GM12874 (cell line): ENCODE measurements around the gene MYO5A.

ENCODE experiments used
- TF ChIP-seq, protein P1 (sequence below): IDR thresholded peaks from 2 replicates; pipeline ENCODE4 v1.5.1; 2011; ENCODE audit warnings: low read depth, mild to moderate bottlenecking, control low read depth, low read length, moderate library complexity; ENCODE audit not compliant: insufficient read depth

Gene MYO5A

DNA sequence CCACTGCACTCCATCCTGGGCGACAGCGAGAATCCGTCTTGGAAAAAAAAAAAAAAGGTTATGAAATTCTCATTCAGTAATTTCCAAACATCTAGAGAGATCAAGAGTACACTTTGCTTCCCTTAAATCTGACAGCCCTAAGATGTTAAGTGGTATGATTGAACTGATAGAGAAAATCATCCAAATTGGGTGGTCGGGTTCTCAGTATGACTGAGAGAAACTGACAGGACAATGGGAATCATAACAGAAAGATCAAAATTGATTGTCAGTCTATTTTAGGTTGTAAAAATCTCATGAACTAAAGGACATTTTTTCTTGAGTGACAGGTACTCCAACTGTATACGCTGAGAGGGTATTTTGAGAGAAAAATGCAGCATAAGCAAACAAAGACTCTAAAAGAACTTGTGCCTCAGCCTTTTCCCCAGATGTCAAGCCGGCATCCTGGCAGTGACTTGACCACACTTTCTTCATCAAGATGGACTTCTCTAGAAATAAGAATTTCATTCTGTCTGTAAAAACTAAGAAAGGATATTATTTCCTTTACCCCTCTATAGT, 65.8 kb downstream of the MYO5A start:
- TF ChIP-seq, protein P1, sequence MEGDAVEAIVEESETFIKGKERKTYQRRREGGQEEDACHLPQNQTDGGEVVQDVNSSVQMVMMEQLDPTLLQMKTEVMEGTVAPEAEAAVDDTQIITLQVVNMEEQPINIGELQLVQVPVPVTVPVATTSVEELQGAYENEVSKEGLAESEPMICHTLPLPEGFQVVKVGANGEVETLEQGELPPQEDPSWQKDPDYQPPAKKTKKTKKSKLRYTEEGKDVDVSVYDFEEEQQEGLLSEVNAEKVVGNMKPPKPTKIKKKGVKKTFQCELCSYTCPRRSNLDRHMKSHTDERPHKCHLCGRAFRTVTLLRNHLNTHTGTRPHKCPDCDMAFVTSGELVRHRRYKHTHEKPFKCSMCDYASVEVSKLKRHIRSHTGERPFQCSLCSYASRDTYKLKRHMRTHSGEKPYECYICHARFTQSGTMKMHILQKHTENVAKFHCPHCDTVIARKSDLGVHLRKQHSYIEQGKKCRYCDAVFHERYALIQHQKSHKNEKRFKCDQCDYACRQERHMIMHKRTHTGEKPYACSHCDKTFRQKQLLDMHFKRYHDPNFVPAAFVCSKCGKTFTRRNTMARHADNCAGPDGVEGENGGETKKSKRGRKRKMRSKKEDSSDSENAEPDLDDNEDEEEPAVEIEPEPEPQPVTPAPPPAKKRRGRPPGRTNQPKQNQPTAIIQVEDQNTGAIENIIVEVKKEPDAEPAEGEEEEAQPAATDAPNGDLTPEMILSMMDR: no peak

DNA sequence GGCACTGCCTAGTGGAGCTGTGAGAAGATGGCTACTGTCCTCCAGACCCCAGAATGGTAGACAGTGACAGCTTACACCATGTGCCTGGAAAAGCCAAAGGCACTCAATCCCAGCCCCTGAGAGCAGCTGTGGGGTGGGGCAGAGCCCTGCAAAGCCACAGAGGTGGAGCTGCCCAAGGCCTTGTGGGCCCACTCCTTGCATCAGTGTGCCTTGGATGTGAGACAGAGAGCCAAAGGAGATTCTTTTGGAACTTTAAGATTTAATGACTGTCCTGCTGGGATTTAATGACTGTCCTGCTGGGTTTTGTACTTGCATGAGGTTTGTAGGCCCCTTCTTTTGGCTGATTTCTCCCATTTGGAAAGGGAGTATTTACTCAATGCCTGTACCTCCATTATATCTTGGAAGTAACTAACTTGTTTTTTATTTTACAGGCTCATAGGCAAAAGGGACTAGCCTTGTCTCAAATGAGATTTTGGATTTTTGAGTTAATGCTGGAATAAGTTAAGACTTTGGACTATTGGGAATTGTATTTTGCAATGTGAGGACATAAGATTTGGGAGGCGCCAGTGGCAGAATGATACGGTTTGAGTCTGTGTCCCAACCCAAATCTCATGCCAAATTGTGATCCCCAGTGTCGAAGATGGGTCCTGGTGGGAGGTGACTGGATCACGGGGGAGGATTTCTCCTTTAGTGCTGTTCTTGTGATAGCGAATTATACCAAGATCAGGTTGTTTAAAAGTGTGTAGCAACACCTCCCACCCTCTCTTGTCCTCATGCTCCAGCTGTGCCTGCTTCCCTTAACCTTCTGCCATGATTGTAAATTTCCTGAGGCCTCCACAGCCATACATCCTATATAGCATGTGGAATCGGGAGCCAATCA, 80.4 kb downstream of the MYO5A start:
- TF ChIP-seq, protein P1: no peak

DNA sequence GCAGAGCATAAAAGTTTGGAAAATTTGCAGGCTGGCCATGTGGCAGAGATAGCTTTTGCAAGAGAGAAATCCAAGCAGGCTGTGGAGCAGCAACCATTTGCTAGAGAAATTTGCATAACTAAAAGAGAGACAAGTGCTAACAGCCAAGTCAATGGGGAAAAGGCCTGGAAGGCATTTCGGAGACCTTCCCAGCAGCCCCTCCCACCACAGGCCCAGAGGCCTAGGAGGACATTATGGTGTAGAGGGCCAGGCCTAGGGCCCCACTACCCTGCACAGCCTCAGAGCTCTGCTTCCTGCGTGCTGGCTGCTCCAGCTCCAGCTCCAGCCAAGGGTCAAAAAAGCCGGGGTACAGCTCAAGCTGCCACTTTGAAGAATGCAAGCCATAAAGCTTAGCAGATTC, 82.7 kb downstream of the MYO5A start:
- TF ChIP-seq, protein P1: no peak

DNA sequence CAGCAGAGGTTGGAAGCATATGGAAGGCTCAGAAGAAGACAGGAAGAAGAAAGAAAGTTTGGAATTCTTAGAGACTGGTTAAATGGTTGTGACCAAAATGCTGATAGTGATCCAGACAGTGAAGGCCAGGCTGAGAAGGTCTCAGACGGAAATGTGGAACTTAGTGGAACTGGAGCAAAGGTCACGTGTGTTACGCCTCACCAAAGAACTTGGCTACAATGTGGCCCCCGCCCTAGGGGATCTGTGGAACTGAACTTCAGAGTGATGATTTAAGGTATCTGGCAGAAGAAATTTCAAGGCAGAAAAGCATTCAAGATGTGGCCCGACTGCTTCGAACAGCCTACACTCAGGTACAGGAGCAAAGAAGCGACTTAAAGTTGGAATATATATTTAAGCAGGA, 83.1 kb downstream of the MYO5A start:
- TF ChIP-seq, protein P1: no peak

DNA sequence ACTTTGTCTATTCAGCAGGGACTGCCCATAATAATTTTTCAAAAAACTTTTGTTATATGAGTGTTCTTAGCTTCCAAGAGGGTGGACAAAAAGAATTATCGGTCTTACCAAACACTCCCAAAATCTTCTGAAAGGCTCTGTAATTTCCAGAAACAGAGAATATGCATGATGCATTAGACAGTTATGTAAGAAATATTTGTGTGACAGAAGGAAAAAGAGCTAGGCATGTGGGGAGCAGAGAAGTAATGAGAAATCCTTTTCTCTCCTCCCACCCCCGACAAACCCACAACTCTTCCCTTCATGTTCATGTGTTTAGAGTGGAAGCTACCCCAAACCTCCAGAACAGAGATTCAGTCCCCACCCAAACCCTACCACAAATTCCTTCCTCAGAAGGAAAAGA, 86.8 kb downstream of the MYO5A start:
- TF ChIP-seq, protein P1: no peak

DNA sequence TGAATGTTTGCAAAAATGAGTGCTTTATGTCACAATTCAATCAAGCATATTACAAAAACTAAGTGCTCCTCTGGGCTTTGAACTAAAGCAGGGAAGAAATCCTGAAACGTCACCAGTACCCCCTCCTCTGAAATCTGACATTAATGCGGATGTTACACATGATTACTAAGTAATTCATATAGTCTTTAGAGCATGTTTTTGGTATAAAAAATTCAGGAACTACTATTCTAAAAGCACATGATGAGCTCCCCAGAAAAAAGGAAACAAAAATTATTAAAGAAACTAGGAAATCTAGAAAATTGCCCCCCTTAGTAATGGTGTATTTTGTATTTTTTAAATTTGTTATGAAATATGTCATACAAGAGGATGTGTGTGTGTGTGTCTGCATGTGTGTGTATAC, 87.7 kb downstream of the MYO5A start:
- TF ChIP-seq, protein P1: no peak

DNA sequence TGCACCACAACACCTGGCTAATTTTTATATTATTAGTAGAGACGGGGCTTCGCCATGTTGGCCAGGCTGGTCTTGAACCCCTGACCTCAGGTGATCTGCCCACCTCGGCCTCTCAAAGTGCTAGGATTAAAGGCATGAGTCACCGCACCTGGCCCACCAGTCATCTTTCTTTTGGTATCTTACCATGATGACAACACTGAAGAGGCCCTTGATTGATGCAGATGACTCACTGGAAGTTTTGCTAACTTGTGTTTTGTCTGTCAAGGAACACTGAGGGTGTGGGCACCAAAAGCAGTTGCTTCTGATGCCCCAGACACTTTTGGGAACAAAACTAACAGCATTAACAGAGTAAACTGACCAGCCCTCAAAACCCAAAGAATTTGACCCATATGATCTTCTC, 88.3 kb downstream of the MYO5A start:
- TF ChIP-seq, protein P1: no peak
